Fibroblast of lung (primary cell): ENCODE data around the gene AADACL3. TPM values are rescaled to one million over a fixed set of nuclear protein-coding genes. Genes with fewer than 3 reads are reported as not detected.
"Not testable (repeated sequence)": the region's sequence is repeated elsewhere in the genome, so short reads cannot be mapped to it uniquely, and the experiment has no call there.

ENCODE experiments used
- DNase-seq, 2 donors: peaks; one replicate each; pipeline versions ENCODE4 v3.0.0 to v3.0.0-alpha.2; 2010; ENCODE audit warnings: low read depth in 2 of 2
- H2AFZ ChIP-seq: 2 replicates; pipeline ENCODE4 v1.5.1; 2012; ENCODE audit warnings: low read length, control low read depth, inconsistent platforms
- H3K27ac ChIP-seq: 2 replicates; pipeline ENCODE4 v1.5.1; 2011; ENCODE audit warnings: low read length, control low read depth; ENCODE audit not compliant: insufficient read depth
- H3K27me3 ChIP-seq: 2 replicates; pipeline ENCODE4 v1.5.1; 2011; ENCODE audit warnings: mild to moderate bottlenecking, low read length; ENCODE audit not compliant: control insufficient read depth, insufficient read depth
- H3K36me3 ChIP-seq: 2 replicates; pipeline ENCODE4 v1.5.1; 2011; ENCODE audit warnings: low read length; ENCODE audit not compliant: control insufficient read depth, insufficient read depth
- H3K4me1 ChIP-seq: 2 replicates; pipeline ENCODE4 v1.5.1; 2011; ENCODE audit warnings: low read length; ENCODE audit not compliant: control insufficient read depth, insufficient read depth; ENCODE audit errors: extremely low read depth
- H3K4me2 ChIP-seq: 2 replicates; pipeline ENCODE4 v1.5.1; 2011; ENCODE audit warnings: low read length, control low read depth; ENCODE audit not compliant: insufficient read depth; ENCODE audit errors: extremely low read depth
- H3K4me3 ChIP-seq, 4 experiments: fragments of 200-600 bp in 1 of 4; sonication (generic) in 1 of 4; replicated peaks in 1 of 4; 2 replicates each; pipeline ENCODE4 v1.5.1; 2011 to 2016; ENCODE audit warnings: low read length in 4 of 4, low read depth in 3 of 4, mild to moderate bottlenecking in 3 of 4, control low read depth in 2 of 4, inconsistent platforms in 1 of 4, mixed read lengths in 1 of 4; ENCODE audit not compliant: insufficient read depth in 1 of 4; ENCODE audit errors: control extremely low read depth in 1 of 4
- H3K79me2 ChIP-seq: 2 replicates; pipeline ENCODE4 v1.5.1; 2012; ENCODE audit warnings: mild to moderate bottlenecking, low read length, inconsistent platforms; ENCODE audit not compliant: control insufficient read depth, insufficient read depth
- H3K9ac ChIP-seq: 2 replicates; pipeline ENCODE4 v1.5.1; 2011; ENCODE audit warnings: mild to moderate bottlenecking, low read length, control low read depth; ENCODE audit not compliant: insufficient read depth
- H3K9me3 ChIP-seq: 2 replicates; pipeline ENCODE4 v1.5.1; 2012; ENCODE audit warnings: low read depth, low read length; ENCODE audit not compliant: control insufficient read depth, insufficient read depth
- H4K20me1 ChIP-seq: 2 replicates; pipeline ENCODE4 v1.5.1; 2011; ENCODE audit warnings: low read length; ENCODE audit not compliant: control insufficient read depth, insufficient read depth; ENCODE audit errors: extremely low read depth
- EZH2 ChIP-seq: IDR thresholded peaks from 2 replicates; pipeline ENCODE4 v1.5.1; 2012; ENCODE audit warnings: low read length, control low read depth, mild to moderate bottlenecking; ENCODE audit errors: missing control alignments
- polyA plus RNA-seq, 2 donors: library from polyadenylated mRNA; depleted of rRNA in 1 of 2; stranded (reverse) in 1 of 2; unstranded in 1 of 2; fragments of >200 nt; gene quantifications; 2 replicates each; pipeline ENCODE4 v1.2.1, GENCODE V29; 2011 to 2012; ENCODE audit warnings: missing spikeins in 1 of 2
- total RNA-seq: library from RNA; depleted of rRNA; stranded (reverse); fragments of >200 nt; gene quantifications from 2 replicates; pipeline ENCODE4 v1.2.1, GENCODE V29; 2014
- TF ChIP-seq, protein P1 (sequence below), 2 donors: IDR thresholded peaks in 1 of 2; conservative IDR thresholded peaks in 1 of 2; 1 replicate in 1 of 2; 2 replicates in 1 of 2; pipeline ENCODE4 v1.5.1; 2011 to 2012; ENCODE audit warnings: low read length in 2 of 2, control low read depth in 1 of 2, inconsistent platforms in 1 of 2, low read depth in 1 of 2, mild to moderate bottlenecking in 1 of 2

The AADACL3 gene
- total and polyA plus RNA-seq, 2 donors (not counting 1 experiment from before 2014, with no cell fraction given): not detected

DNA sequence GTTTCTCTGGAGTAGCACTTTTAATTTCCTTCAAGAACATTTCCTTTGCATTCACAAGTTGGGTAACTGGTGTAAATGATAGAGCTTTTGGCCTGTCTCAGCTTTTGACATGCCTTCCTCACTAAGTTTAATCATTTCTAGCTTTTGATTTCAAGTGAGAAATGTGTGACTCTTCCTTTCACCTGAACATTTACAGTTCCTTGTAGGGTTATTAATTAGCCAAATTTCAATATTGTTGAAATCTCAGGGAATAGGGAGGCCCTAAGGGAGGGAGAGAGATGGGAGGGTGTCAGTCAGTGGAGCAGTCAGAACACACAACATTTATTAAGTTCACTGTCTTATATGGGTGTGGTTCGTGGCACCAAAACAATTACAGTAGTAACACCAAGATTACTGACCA lies 14.2 kb downstream of the AADACL3 start:
- Histone ChIP-seq H3K4me2 (no peak overlapping the region), H3K27me3 (no peaks in the 10 kb centered on the region), H3K27ac (no peak overlapping the region), H2AFZ (no peak overlapping the region), H4K20me1 (no peaks in the 10 kb centered on the region), H3K36me3 (no peaks in the 10 kb centered on the region), H3K4me1 (no peaks in the 10 kb centered on the region), H3K9me3 (no peaks in the 10 kb centered on the region), H3K9ac (no peak overlapping the region), H3K79me2 (no peaks in the 10 kb centered on the region), H3K4me3 (no peak overlapping the region)
- TF ChIP-seq, protein P1, sequence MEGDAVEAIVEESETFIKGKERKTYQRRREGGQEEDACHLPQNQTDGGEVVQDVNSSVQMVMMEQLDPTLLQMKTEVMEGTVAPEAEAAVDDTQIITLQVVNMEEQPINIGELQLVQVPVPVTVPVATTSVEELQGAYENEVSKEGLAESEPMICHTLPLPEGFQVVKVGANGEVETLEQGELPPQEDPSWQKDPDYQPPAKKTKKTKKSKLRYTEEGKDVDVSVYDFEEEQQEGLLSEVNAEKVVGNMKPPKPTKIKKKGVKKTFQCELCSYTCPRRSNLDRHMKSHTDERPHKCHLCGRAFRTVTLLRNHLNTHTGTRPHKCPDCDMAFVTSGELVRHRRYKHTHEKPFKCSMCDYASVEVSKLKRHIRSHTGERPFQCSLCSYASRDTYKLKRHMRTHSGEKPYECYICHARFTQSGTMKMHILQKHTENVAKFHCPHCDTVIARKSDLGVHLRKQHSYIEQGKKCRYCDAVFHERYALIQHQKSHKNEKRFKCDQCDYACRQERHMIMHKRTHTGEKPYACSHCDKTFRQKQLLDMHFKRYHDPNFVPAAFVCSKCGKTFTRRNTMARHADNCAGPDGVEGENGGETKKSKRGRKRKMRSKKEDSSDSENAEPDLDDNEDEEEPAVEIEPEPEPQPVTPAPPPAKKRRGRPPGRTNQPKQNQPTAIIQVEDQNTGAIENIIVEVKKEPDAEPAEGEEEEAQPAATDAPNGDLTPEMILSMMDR (conservative IDR thresholded peaks at IDR 0.05 in 1 of 2, IDR thresholded peaks at IDR 0.05 in 1 of 2; ENCODE audit: low read depth in 1 of 2, low read length in 2 of 2): no peak
- TF ChIP-seq EZH2: no peak
- no peak for DNase-seq

DNA sequence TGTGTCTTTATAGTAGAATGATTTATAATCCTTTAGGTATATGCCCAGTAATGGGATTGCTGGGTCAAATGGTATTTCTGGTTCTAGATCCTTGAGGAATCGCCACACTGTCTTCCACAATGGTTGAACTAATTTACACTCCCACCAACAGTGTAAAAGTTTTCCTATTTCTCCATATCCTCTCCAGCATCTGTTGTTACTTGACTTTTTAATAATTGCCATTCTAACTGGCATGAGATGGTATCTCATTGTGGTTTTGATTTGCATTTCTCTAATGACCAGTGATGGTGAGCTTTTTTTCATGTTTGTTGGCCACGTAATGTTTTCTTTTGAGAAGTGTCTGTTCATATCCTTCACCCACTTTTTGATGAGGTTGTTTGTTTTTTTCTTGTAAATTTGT lies 15.2 kb downstream of the AADACL3 start:
- DNase-seq, H3K27ac ChIP-seq, H3K9ac ChIP-seq, H2AFZ ChIP-seq, H3K79me2 ChIP-seq, H3K4me3 ChIP-seq, H3K36me3 ChIP-seq, H3K9me3 ChIP-seq, H3K27me3 ChIP-seq, H3K4me2 ChIP-seq, H3K4me1 ChIP-seq, H4K20me1 ChIP-seq: not testable (repeated sequence)

DNA sequence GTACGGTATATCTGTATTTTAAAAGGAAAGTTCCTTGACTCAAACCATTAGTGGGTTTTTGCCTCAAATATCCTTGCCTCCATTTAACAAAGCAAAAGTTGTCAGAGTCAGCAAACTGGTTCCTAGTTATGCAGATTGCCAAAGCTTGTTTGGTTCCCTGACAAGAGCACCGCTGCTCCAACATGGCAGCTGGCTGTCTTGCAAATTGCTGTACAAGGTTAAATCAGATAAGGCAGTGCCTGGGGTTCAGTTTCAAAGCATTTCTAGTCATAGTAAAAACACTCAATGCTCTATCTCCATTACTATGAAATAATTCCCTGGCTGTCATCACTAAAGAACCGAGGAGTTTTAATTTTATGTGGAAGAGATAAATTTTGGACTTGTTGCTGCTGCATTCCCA lies 18.7 kb downstream of the AADACL3 start:
- Histone ChIP-seq H4K20me1 (no peaks in the 10 kb centered on the region), H2AFZ (no peak overlapping the region), H3K4me2 (no peak overlapping the region), H3K27me3 (no peaks in the 10 kb centered on the region), H3K9me3 (no peaks in the 10 kb centered on the region), H3K27ac (no peak overlapping the region), H3K79me2 (no peaks in the 10 kb centered on the region), H3K4me1 (no peaks in the 10 kb centered on the region), H3K36me3 (no peaks in the 10 kb centered on the region), H3K9ac (no peak overlapping the region), H3K4me3 (no peak overlapping the region)
- no peak for TF ChIP-seq EZH2
- TF ChIP-seq, protein P1 (conservative IDR thresholded peaks at IDR 0.05 in 1 of 2, IDR thresholded peaks at IDR 0.05 in 1 of 2; ENCODE audit: low read depth in 1 of 2, low read length in 2 of 2): no peak
- no peak for DNase-seq
